ENCODE results near the gene TULP1. TPM values are rescaled to one million over a fixed set of nuclear protein-coding genes. Genes with fewer than 3 reads are reported as not detected.

TULP1 gene
- total RNA-seq, 1 experiment from 2014 or later: not detected

DNA sequence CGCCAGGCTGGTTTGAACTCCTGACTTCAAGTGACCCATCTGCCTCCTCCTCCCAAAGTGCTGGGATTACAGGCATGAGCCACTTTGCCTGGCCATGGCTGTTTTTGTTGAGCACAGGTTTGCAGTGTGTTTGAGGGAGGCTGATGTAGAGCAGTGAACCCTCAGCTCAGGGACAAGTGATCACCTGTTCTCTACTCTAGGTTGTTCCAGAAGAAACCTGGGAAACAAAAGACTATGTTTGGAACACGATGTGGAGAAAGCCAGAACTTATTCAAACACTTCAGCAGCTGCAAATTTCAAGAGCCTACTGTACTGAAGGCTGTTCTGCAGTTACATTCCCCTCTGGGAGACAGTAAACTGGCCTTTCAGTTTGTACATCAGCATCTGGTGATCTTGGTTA lies 4.7 kb downstream of the TULP1 start:
- Histone ChIP-seq H3K18ac (ENCODE audit: insufficient read length, low read depth, low read length) (no peak overlapping the region), H4K20me1 (ENCODE audit: control insufficient read depth, insufficient read depth, insufficient read length) (no peaks in the 10 kb centered on the region), H3K4me1 (ENCODE audit: insufficient read depth, low read length) (peaks cover 8% of the 10 kb centered on the region; the same call in 1 of the 2 replicates), H3T11ph (ENCODE audit: low read length) (no peak overlapping the region), H2BK12ac (ENCODE audit: insufficient read length, low read depth, low read length) (no peak overlapping the region), H3K4me2 (ENCODE audit: insufficient read depth, insufficient read length, low read length) (no peak overlapping the region), H2AK5ac (ENCODE audit: insufficient read length, low read length) (no peak overlapping the region), H3K9me3 (ENCODE audit: control insufficient read depth, low read depth, low read length) (no peaks in the 10 kb centered on the region), H2BK15ac (ENCODE audit: low read depth, low read length) (no peak overlapping the region), H3K79me2 (ENCODE audit: insufficient read depth, low read length) (no peaks in the 10 kb centered on the region), H2AFZ (ENCODE audit: low read length) (no peak overlapping the region), H2BK20ac (ENCODE audit: low read depth, low read length, poor library complexity, severe bottlenecking) (no peak overlapping the region), H4K5ac (ENCODE audit: insufficient read length, low read depth, low read length) (no peak overlapping the region), H3K14ac (ENCODE audit: insufficient read depth, low read length) (no peak overlapping the region), H3K27me3 (ENCODE audit: insufficient read depth, low read length) (no peaks in the 10 kb centered on the region; the same call in 1 of the 2 replicates), H4K8ac (replicated peaks; ENCODE audit: insufficient read length, low read depth, low read length) (no peak overlapping the region), H2BK120ac (ENCODE audit: low read depth, low read length, poor library complexity, severe bottlenecking) (no peak overlapping the region), H3K23me2 (ENCODE audit: insufficient read length, low read depth, low read length, poor library complexity, severe bottlenecking) (peaks cover 3% of the 10 kb centered on the region), H4K91ac (ENCODE audit: insufficient read length, low read depth, low read length) (no peak overlapping the region), H3K23ac (ENCODE audit: insufficient read length, low read depth, low read length) (no peak overlapping the region), H3K9ac (ENCODE audit: extremely low read depth, insufficient read length, low read length) (no peak overlapping the region), H3K56ac (ENCODE audit: insufficient read length, low read depth, low read length) (no peak overlapping the region), H2BK5ac (ENCODE audit: insufficient read length, low read length) (no peak overlapping the region), H3K79me1 (ENCODE audit: insufficient read depth, low read depth, low read length, poor library complexity, severe bottlenecking) (no peaks in the 10 kb centered on the region), H3K27ac (ENCODE audit: insufficient read length, low read depth, low read length) (no peak overlapping the region), H3K4ac (ENCODE audit: low read depth, low read length) (no peak overlapping the region)
- TF ChIP-seq, protein P1, sequence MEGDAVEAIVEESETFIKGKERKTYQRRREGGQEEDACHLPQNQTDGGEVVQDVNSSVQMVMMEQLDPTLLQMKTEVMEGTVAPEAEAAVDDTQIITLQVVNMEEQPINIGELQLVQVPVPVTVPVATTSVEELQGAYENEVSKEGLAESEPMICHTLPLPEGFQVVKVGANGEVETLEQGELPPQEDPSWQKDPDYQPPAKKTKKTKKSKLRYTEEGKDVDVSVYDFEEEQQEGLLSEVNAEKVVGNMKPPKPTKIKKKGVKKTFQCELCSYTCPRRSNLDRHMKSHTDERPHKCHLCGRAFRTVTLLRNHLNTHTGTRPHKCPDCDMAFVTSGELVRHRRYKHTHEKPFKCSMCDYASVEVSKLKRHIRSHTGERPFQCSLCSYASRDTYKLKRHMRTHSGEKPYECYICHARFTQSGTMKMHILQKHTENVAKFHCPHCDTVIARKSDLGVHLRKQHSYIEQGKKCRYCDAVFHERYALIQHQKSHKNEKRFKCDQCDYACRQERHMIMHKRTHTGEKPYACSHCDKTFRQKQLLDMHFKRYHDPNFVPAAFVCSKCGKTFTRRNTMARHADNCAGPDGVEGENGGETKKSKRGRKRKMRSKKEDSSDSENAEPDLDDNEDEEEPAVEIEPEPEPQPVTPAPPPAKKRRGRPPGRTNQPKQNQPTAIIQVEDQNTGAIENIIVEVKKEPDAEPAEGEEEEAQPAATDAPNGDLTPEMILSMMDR (conservative IDR thresholded peaks at IDR 0.05): no peak
- Mint-ChIP-seq H3K4me3 (no peak overlapping the region; a peak in 1 of 5 replicates), H3K27me3 (ENCODE audit: low read depth) (peaks cover 24% of the 10 kb centered on the region), H3K27ac (no peak overlapping the region), H3K36me3 (ENCODE audit: insufficient read depth in 1 of 3, low read depth in 3 of 3) (no peaks in the 10 kb centered on the region), H3K9me3 (no peaks in the 10 kb centered on the region), H3K4me1 (peaks cover 35 to 63% of the 10 kb centered on the region in 2 experiments)
- no CpG with 5 or more reads among the region's 2 CpGs for WGBS (ENCODE audit: extremely low coverage, insufficient read length, low lambda C conversion rate)
- no peak for DNase-seq
